ENCODE results near the gene SIRT3. TPM values are rescaled to one million over a fixed set of nuclear protein-coding genes. Genes with fewer than 3 reads are reported as not detected.

SIRT3 gene
- polyA plus RNA-seq, 3 donors: 4.3 to 23.7 (median 4.3) TPM

DNA sequence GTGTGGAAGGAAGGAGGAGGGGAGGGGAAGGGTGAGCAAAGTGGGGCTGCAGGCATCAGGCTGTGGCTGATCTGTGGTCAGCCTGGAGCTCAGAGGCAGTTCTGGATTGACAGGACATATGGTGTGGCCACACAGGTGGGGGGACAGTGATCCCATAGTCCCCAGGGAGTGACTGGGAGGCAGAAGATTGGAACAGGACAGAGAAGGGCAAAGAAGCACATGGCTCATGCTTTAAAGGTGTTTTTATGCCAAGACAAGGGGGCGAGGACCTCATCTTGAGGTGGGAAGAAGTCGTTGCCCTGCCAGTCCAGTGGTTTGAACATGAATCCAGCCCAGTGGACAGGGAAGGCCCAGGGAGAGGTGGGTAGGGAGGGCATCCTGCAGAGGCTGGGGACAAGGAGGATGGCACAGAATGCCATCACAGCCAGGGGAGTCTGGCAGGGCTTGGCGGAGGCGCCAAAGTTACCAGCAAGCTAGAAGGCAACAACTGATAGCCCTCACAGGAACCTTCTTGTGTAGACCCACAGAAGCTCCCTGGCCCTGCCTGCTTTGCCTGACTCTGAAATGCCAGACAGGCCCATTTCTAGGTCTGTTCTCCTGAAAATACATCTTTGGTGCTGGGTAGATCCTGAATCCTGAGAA lies 32.1 kb downstream of the SIRT3 start:
- H3K4me1 ChIP-seq (ENCODE audit: control insufficient read depth in 1 of 2, insufficient read depth in 2 of 2, low read length in 2 of 2): peaks cover 37 to 55% of the 10 kb centered on the region in 2 donors
- no peak overlapping the region for H3K4me2 ChIP-seq (replicated peaks; ENCODE audit: extremely low read depth, low read length, poor library complexity, severe bottlenecking)
- peak in 1 of 3 donors; percentile 3 for DNase-seq
- Mint-ChIP-seq H3K4me3 (no peak overlapping the region), H3K9me3 (peaks cover 0 to 2% (median 0%) of the 10 kb centered on the region in 7 donors), H3K36me3 (peaks cover 35 to 43% of the 10 kb centered on the region in 2 donors), H3K27me3 (ENCODE audit: low read depth in 3 of 3) (peaks cover 2 to 7% (median 4%) of the 10 kb centered on the region in 3 donors), H3K4me1 (peaks cover 44% of the 10 kb centered on the region), H3K27ac (peak overlapping the region in 1 of 7 donors; percentile 4)
- H3K9ac ChIP-seq (ENCODE audit: insufficient read depth, low read length, poor library complexity, severe bottlenecking): no peak overlapping the region
- 96% methylated on average over 4 of the region's 4 CpGs for WGBS (ENCODE audit: insufficient coverage)
- peaks cover 44% of the 10 kb centered on the region for H4K20me1 ChIP-seq (ENCODE audit: insufficient read depth, low read length)
- H3K4me3 ChIP-seq (replicated peaks in 1 of 3; ENCODE audit: low read depth in 2 of 3, low read length in 3 of 3): no peak overlapping the region
- peaks cover 13 to 31% of the 10 kb centered on the region in 2 donors for H3K36me3 ChIP-seq (replicated peaks in 1 of 2; ENCODE audit: control insufficient read depth in 1 of 2, insufficient read depth in 2 of 2, low read length in 2 of 2)
- H3K9me3 ChIP-seq (replicated peaks in 1 of 2; ENCODE audit: control insufficient read depth in 1 of 2, insufficient read depth in 1 of 2, low read length in 2 of 2): no peaks in the 10 kb centered on the region
- H2AFZ ChIP-seq (ENCODE audit: insufficient read depth, low read depth, low read length, poor library complexity, severe bottlenecking): no peak overlapping the region
- no peak overlapping the region for H3K27ac ChIP-seq (ENCODE audit: low read depth in 1 of 2, low read length in 2 of 2)
- H3K27me3 ChIP-seq (ENCODE audit: control insufficient read depth in 2 of 2, insufficient read depth in 2 of 2, low read length in 2 of 2): no peaks in the 10 kb centered on the region
- intact Hi-C loops (cut with micrococcal nuclease): loop anchor here (5.0 to 10.0 kb wide), 2 partner anchors 33 to 301 kb away; partner anchors contain the start of genes PSMD13 (in 1 of the 2), RNH1 (in 1 of the 2) and SIRT3 (in 1 of the 2)
- TF ChIP-seq, protein P1, sequence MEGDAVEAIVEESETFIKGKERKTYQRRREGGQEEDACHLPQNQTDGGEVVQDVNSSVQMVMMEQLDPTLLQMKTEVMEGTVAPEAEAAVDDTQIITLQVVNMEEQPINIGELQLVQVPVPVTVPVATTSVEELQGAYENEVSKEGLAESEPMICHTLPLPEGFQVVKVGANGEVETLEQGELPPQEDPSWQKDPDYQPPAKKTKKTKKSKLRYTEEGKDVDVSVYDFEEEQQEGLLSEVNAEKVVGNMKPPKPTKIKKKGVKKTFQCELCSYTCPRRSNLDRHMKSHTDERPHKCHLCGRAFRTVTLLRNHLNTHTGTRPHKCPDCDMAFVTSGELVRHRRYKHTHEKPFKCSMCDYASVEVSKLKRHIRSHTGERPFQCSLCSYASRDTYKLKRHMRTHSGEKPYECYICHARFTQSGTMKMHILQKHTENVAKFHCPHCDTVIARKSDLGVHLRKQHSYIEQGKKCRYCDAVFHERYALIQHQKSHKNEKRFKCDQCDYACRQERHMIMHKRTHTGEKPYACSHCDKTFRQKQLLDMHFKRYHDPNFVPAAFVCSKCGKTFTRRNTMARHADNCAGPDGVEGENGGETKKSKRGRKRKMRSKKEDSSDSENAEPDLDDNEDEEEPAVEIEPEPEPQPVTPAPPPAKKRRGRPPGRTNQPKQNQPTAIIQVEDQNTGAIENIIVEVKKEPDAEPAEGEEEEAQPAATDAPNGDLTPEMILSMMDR (IDR thresholded peaks at IDR 0.05): no peak
- H3K79me2 ChIP-seq (ENCODE audit: insufficient read depth, low read length): peaks cover 43% of the 10 kb centered on the region

DNA sequence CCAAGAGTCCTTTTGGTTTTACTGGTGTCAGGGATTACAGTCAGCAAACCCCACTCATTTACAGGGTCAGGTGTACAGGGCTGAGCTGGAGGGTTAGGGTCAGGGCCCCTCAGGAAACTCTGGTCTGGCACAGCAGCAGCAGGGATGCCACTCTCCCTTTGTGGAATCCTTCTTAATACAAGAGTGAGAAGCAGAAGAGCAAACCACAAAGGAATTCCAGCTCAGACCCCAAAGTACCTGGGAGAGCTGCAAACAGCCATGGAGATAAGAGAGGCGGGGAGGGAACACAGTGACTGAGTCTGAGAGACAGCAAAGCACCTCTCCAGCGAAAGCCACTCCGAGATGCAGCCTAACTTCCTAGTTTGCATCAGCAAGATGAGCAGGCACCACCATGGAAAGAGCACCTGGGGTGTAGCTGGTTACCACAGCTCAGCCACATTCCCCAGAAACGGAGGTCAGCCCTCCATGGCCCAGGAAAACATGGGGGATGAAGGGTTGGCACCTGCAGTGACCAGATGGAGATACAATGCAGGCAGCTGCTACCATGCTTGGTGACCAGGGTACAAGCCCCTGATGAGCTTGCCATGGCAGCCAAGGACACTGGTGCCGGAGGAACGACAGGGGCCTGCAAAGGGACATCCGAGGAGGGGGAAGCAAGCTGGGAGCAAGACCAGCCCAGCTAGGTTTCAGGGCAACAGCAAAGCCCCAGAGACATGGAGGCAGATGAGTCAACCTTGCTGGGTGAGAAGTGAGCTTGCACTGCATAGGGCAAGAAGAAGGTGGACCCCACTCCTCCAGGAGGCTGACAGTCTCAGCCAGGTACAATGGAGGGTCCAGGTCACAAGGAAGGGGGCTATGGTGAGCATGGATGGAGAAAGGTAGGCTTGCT lies 32.8 kb downstream of the SIRT3 start:
- intact Hi-C loops (cut with micrococcal nuclease): loop anchor here (5.0 to 10.0 kb wide), 2 partner anchors 34 to 302 kb away; partner anchors contain the start of genes PSMD13 (in 1 of the 2), RNH1 (in 1 of the 2) and SIRT3 (in 1 of the 2)
- H3K27me3 ChIP-seq (ENCODE audit: control insufficient read depth in 2 of 2, insufficient read depth in 2 of 2, low read length in 2 of 2): no peaks in the 10 kb centered on the region
- H3K4me2 ChIP-seq (replicated peaks; ENCODE audit: extremely low read depth, low read length, poor library complexity, severe bottlenecking): no peak overlapping the region
- no peak overlapping the region for H3K27ac ChIP-seq (ENCODE audit: low read depth in 1 of 2, low read length in 2 of 2)
- Mint-ChIP-seq H3K9me3 (peaks cover 0 to 2% (median 0%) of the 10 kb centered on the region in 7 donors), H3K27ac (peak overlapping the region in 4 of 7 donors; percentile 21 to 78 (median 50)), H3K27me3 (ENCODE audit: low read depth in 3 of 3) (peaks cover 2 to 9% (median 6%) of the 10 kb centered on the region in 3 donors), H3K36me3 (peaks cover 35 to 43% of the 10 kb centered on the region in 2 donors), H3K4me1 (peaks cover 43% of the 10 kb centered on the region), H3K4me3 (no peak overlapping the region)
- 95% methylated on average over 5 of the region's 7 CpGs for WGBS (ENCODE audit: insufficient coverage)
- peaks cover 13 to 31% of the 10 kb centered on the region in 2 donors for H3K36me3 ChIP-seq (replicated peaks in 1 of 2; ENCODE audit: control insufficient read depth in 1 of 2, insufficient read depth in 2 of 2, low read length in 2 of 2)
- TF ChIP-seq, protein P1 (IDR thresholded peaks at IDR 0.05): no peak
- H3K4me3 ChIP-seq (replicated peaks in 1 of 3; ENCODE audit: low read depth in 2 of 3, low read length in 3 of 3): no peak overlapping the region
- no peaks in the 10 kb centered on the region for H3K9me3 ChIP-seq (replicated peaks in 1 of 2; ENCODE audit: control insufficient read depth in 1 of 2, insufficient read depth in 1 of 2, low read length in 2 of 2)
- no peak overlapping the region for H2AFZ ChIP-seq (ENCODE audit: insufficient read depth, low read depth, low read length, poor library complexity, severe bottlenecking)
- H3K9ac ChIP-seq (ENCODE audit: insufficient read depth, low read length, poor library complexity, severe bottlenecking): no peak overlapping the region
- peaks cover 36 to 52% of the 10 kb centered on the region in 2 donors for H3K4me1 ChIP-seq (ENCODE audit: control insufficient read depth in 1 of 2, insufficient read depth in 2 of 2, low read length in 2 of 2)
- no peak for DNase-seq
- H4K20me1 ChIP-seq (ENCODE audit: insufficient read depth, low read length): peaks cover 43% of the 10 kb centered on the region
- peaks cover 36% of the 10 kb centered on the region for H3K79me2 ChIP-seq (ENCODE audit: insufficient read depth, low read length)
